K562 (cell line): Measurements from ENCODE around the gene ABT1. TPM values are rescaled to one million over a fixed set of nuclear protein-coding genes. Genes with fewer than 3 reads are reported as not detected.
A peak's percentile ranks its signal among the peaks of the same experiment; 100 is the strongest.

Experiments
- BRCA1 ChIP-seq, 2 experiments: fragments of 450-650 bp in 1 of 2; sonication (generic) in 1 of 2; formaldehyde crosslinking in 1 of 2; IDR thresholded peaks; 2 replicates each; pipeline versions ENCODE4 v1.5.0 to v1.6.1; 2017 to 2020; ENCODE audit warnings: mild to moderate bottlenecking in 1 of 2, missing genetic modification reagents in 1 of 2
- CBX2 ChIP-seq: fragments of 200-600 bp; sonication (generic); IDR thresholded peaks from one replicate; pipeline ENCODE4 v1.6.1; 2012; ENCODE audit warnings: mild to moderate bottlenecking, low read length, inconsistent platforms; ENCODE audit not compliant: insufficient read depth, poor library complexity, severe bottlenecking
- CBX3 ChIP-seq, 2 experiments: IDR thresholded peaks; 1 replicate in 1 of 2; 2 replicates in 1 of 2; pipeline ENCODE4 v1.6.1; 2012; ENCODE audit warnings: inconsistent platforms in 2 of 2, low read length in 2 of 2, borderline replicate concordance in 1 of 2, control low read depth in 1 of 2
- FOXM1 ChIP-seq, 2 experiments: fragments of 450-650 bp in 1 of 2; sonication (generic) in 1 of 2; formaldehyde crosslinking in 1 of 2; IDR thresholded peaks; 2 replicates each; pipeline versions ENCODE4 v1.6.1 to v1.9.0; 2017 to 2022; ENCODE audit warnings: low read depth in 2 of 2, mild to moderate bottlenecking in 2 of 2, missing genetic modification reagents in 1 of 2, moderate library complexity in 1 of 2
- GABPA ChIP-seq: fragments of 200-800 bp; sonication (Bioruptor generic); conservative IDR thresholded peaks from 2 replicates; pipeline ENCODE4 v1.6.1; 2016; ENCODE audit warnings: low read depth, missing genetic modification characterization, missing compliant biosample characterization
- KDM1A ChIP-seq, 2 experiments: fragments of 450-650 bp; IDR thresholded peaks; 2 replicates each; pipeline ENCODE4 v1.6.1; 2016; ENCODE audit warnings: mild to moderate bottlenecking in 2 of 2
- POLR2A ChIP-seq: fragments of 450-650 bp; conservative IDR thresholded peaks from 2 replicates; pipeline ENCODE4 v1.6.1; 2016
- RB1 ChIP-seq: fragments of 450-650 bp; IDR thresholded peaks from 2 replicates; pipeline ENCODE4 v1.6.1; 2017; ENCODE audit warnings: low read depth, mild to moderate bottlenecking
- VEZF1 ChIP-seq: fragments of 200-800 bp; sonication (Bioruptor generic); IDR thresholded peaks from 2 replicates; pipeline ENCODE4 v1.6.1; 2017; ENCODE audit warnings: missing genetic modification characterization, missing compliant biosample characterization
- ZBTB11 ChIP-seq, 3 experiments: fragments of 200-800 bp in 1 of 3; fragments of 250-450 bp in 1 of 3; fragments of 450-650 bp in 1 of 3; sonication (Bioruptor Pico) in 1 of 3; sonication (Bioruptor generic) in 1 of 3; formaldehyde crosslinking in 1 of 3; IDR thresholded peaks; 2 replicates each; pipeline versions ENCODE4 v1.6.1 to v1.8.0; 2016 to 2022; ENCODE audit warnings: mild to moderate bottlenecking in 2 of 3, missing genetic modification characterization in 2 of 3, missing compliant biosample characterization in 1 of 3, moderate library complexity in 1 of 3
- ZKSCAN1 ChIP-seq: fragments of 150-350 bp; IDR thresholded peaks from 2 replicates; pipeline ENCODE4 v1.6.1; 2016; ENCODE audit warnings: low read depth, low read length
- ZKSCAN3 ChIP-seq: fragments of 250-450 bp; sonication (Bioruptor Pico); IDR thresholded peaks from 2 replicates; pipeline ENCODE4 v1.4.0; 2020
- ZMIZ1 ChIP-seq, 2 experiments: fragments of 150-350 bp in 1 of 2; IDR thresholded peaks; 2 replicates each; pipeline ENCODE4 v1.6.1; 2012 to 2016; ENCODE audit warnings: low read depth in 2 of 2, low read length in 2 of 2, mild to moderate bottlenecking in 1 of 2, moderate library complexity in 1 of 2
- ZNF766 ChIP-seq: fragments of 200-800 bp; sonication (Bioruptor generic); conservative IDR thresholded peaks from 2 replicates; pipeline ENCODE4 v1.6.1; 2016; ENCODE audit warnings: missing genetic modification characterization, missing compliant biosample characterization
- polyA plus RNA-seq, 8 experiments: library from polyadenylated mRNA; depleted of rRNA in 4 of 8; stranded (reverse) in 5 of 8; unstranded in 3 of 8; fragments of >200 nt; fragmentation: Nextera tagmentation in 2 of 8; fragmentation: Illumina TruSeq in 1 of 8; extraction: Ambion mirVana in 2 of 8; extraction: Trizol in 1 of 8; gene quantifications; 2 replicates each; pipeline versions ENCODE4 v1.2.1 to v1.2.3, GENCODE V29; 2011 to 2014; ENCODE audit warnings: inconsistent platforms in 1 of 8, missing spikeins in 1 of 8
- total RNA-seq, 7 experiments: library from RNA; depleted of rRNA in 6 of 7; stranded (reverse); fragments of >200 nt in 6 of 7; fragmentation: Illumina TruSeq in 2 of 7; extraction: Trizol in 2 of 7; gene quantifications; 2 replicates each; pipeline versions ENCODE4 v1.2.1 to v1.2.3, GENCODE V29; 2011 to 2021; ENCODE audit warnings: low replicate concordance in 1 of 7

The ABT1 gene
- total and polyA plus RNA-seq, 9 of the 15 experiments (the other 6 are each of a cell fraction or from before 2014, with no cell fraction given): 8.8 to 52.7 (median 40.7) TPM

GRCh38 chr6:26568601-26569432 is 27.9 kb upstream of the ABT1 start (continued):
- peak; percentile 43 for TF ChIP-seq VEZF1 (CRISPR knock-in tag)
- TF ChIP-seq ZKSCAN3: no peak
- TF ChIP-seq RB1: peak; percentile 87
- TF ChIP-seq KDM1A (IDR thresholded peaks at IDR 0.05): peak in 1 of 2 experiments; percentile 56; a peak in 1 of 4 replicates
- peak; percentile 21; the same call in 1 of the 2 replicates for TF ChIP-seq FOXM1 (IDR thresholded peaks at IDR 0.05; ENCODE audit: low read depth)
- no peak; the same call in 1 of the 2 replicates for TF ChIP-seq FOXM1 (CRISPR knock-in tag; IDR thresholded peaks at IDR 0.05; ENCODE audit: low read depth)
- peak in 1 of 3 experiments; percentile 45; a peak in 1 of 6 replicates for TF ChIP-seq ZBTB11 (CRISPR knock-in tag; IDR thresholded peaks at IDR 0.05)
- peak; percentile 46; the same call in 1 of the 2 replicates for TF ChIP-seq GABPA
- TF ChIP-seq ZNF766 (CRISPR knock-in tag): peak; percentile 85
- 0 out of 4 replicates have a peak, but pooled peaks of 1 of the 2 experiments have one; percentile 13 for TF ChIP-seq ZMIZ1 (IDR thresholded peaks at IDR 0.05; ENCODE audit: low read depth in 2 of 2, low read length in 2 of 2)
- peak; percentile 24; the same call in 1 of the 2 replicates for TF ChIP-seq POLR2A
- TF ChIP-seq CBX2: no peak
- 0 out of 2 replicates have a peak, but pooled peaks have one; percentile 45 for TF ChIP-seq ZKSCAN1
- TF ChIP-seq CBX3 (IDR thresholded peaks at IDR 0.05; ENCODE audit: borderline replicate concordance in 1 of 2, low read length in 2 of 2): 0 out of 3 replicates have a peak, but pooled peaks of 1 of the 2 experiments have one; percentile 40
- no peak for TF ChIP-seq BRCA1 (IDR thresholded peaks at IDR 0.05)
- TF ChIP-seq BRCA1 (CRISPR knock-in tag; IDR thresholded peaks at IDR 0.05): no peak
